Measurements from ENCODE around the gene ZCCHC13.
"Not testable (repeated sequence)": the region's sequence is repeated elsewhere in the genome, so short reads cannot be mapped to it uniquely, and the experiment has no call there.

Gene ZCCHC13

DNA sequence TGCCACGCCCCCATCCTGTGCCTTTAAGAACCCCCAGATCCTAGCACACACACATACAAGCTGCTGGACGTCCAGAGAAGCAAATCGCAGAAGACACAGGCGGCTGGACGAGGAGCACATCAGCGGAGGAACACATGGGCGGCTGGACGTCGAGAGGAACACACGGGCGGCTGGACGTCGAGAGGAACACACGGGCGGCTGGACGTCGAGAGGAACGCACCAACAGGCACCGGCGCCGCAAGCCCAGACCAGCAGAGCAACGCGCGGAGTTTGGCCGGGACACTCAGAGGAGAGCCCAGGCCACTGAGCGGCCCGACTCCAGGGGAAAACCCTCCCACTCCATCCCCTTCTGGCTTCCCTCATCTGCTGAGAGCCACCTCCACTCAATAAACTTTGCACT is 17.2 kb downstream of the ZCCHC13 start:
- no peak for DNase-seq (ENCODE audit: low spot score)

DNA sequence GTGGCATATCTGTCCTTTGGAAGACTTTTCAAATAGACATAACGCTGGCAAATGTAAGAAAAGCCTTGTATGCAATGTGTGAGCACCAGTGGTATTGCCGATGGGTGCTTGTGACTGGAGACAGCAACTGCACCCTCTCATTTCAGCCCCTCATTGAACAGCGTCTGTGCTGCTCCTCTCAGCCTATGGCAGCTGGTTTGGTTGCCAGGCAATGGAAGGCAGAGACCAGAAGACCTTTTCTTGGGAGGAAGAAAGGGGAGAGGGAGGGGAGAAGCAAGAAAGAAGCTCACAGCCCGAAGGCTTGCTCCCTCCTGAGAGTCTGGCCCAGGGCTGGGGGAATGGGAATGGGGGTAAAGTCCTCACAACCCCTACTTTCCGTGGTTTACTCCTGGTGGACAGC is 20.2 kb downstream of the ZCCHC13 start:
- no peak for DNase-seq (ENCODE audit: low spot score)

DNA sequence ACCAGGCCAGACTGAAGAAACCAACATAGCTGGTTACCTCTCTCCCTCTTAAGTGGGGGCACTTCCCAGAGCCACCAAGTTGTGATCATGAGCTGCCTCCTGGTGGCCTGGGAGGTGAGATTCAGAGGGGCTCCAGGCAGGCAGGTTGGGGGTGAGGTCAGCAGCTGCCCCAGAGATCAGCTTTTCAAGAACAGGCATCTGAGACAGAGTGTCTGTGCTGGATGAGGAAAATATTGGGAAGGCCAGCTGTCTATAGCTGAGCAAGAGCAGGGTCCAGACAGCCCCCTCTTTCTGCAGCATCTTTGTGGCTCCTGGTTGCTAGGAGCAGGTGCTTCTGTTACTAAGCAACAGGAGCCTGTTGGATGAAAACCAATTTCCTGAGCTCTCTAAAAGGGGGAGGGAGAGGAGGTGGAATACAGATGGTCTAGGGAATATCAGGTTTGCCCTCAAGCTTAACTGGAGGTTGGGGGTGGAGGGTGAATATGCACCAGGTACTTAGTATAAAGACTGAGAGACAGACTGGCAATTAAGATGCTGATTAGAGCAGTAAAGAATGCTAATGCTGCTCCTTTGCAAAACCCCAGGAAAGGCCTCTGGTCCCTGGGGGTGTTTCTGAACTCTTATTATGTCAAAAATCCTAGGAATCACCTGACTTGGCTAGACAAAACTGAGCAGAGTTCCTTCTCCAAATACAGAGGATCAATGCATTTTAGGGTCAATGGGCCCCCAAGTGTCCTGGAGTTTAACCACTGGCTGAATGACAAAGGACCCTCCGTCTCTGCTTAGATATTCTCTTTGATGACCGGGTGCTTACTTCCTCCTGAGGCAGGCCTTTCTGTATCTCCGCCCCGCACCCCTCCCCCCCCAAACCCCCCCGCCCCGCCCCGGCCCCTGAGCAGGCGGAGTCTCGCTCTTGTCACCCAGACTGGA is 21.4 kb downstream of the ZCCHC13 start:
- peak; percentile 54 for DNase-seq (ENCODE audit: low spot score)

DNA sequence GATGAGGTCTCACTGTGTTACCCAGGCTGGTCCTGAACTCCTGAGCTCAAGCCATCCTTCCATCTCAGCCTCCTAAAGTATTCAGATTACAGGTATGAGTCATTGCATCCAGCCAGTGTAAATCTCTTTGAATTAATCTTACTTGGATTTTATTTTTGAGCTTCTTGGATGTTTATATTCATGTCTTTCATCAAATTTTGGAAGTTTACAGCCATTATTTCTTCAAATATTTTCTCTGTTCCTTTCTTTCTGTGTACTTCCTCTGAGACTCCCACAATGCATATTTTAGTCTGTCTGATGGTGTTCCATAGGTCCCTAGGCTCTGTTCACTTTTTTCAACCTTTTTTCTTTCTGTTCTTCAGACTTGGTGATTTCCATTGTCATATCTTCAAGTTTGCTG is 34.9 kb downstream of the ZCCHC13 start:
- no peak for DNase-seq (ENCODE audit: low spot score)

DNA sequence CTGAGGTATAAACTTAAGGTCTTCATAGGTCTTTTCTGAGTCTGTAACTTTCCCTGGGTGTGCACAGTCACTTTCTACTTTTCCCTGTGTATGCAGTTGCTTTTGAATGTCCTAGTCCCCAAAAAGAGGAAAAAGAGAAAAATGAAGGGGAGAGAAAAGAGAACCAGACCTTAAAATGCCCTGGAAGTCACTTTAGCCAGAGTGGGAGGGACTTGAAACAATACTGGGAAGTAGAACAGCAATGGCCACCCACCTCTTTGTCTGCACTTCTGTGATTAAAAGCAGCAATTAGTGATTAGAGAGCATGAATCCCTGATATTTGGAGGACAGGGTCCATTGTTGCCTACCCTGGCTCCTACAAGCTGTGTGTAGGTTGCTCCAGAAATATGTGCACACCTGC is 36.1 kb downstream of the ZCCHC13 start:
- no peak for DNase-seq (ENCODE audit: low spot score)

DNA sequence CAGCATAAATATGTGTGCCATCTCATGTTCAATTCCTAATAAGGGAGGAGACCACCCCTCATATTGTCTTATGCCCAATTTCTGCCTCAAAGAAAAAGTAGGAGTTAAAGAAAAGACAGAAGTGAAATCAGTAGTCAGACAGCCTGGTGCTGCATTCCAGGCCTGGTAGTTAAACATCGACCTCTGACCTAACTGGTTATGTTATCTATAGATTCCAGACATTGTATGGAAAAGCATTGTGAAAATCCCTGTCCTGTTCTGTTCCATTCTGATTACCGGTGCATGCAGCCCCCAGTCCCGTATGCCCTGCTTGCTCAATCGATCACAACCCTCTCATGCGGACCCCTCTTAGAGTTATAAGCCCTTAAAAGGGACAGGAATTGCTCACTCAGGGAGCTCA is 38.2 kb downstream of the ZCCHC13 start:
- not testable (repeated sequence) for DNase-seq (ENCODE audit: low spot score)

DNA sequence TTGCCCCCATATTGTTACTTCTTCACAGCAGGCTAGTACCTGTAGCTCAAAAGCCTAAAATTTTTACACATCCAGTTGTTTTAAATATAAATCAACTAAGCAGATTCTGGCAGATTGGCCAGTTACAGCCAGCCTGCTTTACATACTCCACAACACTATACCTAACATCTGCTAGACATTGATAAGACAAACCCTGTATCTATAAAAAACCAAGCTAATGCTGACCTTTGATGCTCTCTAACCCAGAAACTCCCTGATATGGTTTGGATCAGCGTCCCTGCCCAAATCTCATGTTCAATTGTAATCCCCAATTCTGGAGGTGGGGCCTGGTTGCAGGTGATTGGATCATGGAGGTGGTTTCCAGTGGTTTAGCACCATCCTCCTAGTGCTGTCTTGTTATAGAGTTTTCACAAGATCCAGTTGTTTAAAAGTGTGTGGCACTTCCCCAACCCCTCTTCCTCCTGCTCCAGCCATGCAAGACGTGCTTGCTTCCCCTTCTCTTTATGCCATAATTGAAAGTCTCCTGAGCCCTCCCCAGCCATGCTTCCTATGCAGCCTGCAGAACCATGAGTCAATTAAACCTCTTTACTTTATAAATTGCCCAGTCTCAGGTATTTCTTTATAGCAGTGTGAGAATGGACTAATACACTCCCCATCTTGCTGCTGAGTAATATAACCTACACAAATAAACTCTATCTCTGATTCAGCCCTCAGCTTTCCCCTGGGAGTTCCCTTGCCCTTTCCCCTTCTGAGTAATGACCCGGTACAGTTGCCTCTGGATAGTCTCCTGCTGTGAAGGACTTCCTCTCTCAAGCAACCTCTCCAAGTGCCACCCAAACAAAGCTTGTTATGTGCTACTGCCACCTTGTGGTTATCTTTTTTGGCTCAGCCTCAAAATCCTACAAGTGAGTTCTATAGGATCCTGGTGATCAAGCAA is 39.6 kb downstream of the ZCCHC13 start:
- peak; percentile 60 for DNase-seq (ENCODE audit: low spot score)

DNA sequence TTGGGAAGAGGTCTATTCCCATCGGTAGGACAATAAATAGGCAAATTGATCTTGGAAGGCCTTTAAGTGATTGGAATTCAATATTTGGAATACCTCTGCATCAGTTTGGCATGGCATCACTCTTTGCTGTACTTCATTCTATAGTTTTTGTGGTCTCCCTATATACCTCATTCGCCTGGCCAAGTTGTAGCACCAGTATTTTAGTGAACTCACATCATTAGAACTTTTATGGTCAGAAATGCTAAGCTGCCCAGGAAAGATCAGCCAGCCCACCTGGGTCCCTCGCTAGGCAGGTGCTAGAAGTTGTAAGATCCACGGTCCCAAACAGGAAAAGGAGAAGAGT is 40.3 kb downstream of the ZCCHC13 start:
- DNase-seq (ENCODE audit: low spot score): no peak

DNA sequence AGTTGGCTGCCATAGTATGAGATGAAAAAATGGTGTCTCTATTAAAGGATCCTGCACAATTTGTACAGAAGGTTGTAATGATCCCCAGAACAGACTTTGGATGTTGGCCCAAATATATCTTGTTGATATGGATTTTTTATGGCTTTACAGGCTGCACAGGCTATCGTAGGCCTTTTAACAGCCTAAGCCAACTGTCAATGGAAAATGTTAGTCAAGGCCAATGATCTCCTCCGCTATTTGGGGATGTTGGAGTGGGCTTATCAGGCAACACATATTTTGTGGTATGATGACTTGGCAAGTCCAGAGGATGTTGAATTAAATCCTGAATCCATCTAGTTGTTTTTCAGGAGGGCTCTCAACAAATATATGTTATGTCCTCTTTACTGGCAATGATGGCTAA is 42.1 kb downstream of the ZCCHC13 start:
- DNase-seq (ENCODE audit: low spot score): no peak

DNA sequence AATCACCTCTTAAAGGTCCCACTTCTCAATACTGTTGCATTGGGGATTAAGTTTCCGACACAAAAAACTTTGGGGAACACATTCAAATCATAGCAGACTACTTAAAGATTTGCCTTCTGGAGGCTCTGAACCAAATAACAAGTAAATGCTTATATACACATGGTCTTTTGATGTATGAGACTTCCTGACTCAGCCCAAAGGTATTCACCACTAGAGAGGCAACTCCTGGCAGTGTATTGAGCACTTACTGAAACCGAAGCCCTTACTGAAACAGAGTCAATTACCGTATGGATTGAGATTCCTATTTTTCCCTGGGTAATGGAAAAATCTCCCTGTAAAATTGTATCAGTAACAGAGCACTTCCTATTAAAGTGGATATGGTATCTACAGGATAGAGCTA is 45.4 kb downstream of the ZCCHC13 start:
- DNase-seq (ENCODE audit: low spot score): no peak

DNA sequence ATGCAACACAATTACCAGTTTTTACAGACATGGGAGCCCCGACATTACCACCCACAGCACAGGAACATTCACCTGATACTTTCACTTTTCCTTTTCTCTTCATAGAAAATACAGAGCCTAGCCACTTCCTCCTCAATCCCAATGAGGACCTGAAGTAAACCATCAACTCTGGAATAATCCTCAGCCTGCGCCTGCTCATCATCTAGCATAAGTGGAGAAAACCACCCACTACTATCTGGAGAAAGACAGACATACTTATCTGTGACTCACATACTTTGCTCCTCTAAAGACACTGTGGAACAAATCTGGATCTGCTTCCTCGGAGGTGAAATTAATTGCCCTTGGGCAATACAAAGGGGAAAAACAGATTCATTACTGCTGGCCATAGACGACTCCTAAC is 47.8 kb downstream of the ZCCHC13 start:
- no peak for DNase-seq (ENCODE audit: low spot score)

DNA sequence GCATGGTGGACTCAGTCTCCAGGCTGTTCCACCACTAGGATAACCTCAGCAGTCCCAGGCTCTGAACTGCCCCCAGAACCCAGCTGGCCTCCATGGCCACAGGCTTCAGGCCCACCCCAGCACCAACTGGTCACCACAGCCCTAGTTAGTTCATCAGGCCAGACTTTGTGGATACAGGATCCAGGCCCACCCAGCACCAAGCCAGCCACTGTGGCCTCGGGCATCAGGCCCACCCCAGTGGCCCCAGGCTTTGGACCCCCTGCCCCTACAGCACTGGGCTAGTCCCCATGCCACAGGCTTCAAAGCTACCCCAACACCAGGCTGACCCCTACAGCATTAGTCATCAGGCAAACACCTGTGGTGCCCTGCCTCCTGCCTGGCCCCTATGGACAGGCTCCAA is 50.0 kb downstream of the ZCCHC13 start:
- no peak for DNase-seq (ENCODE audit: low spot score)
